DND-41 (cell line): ENCODE data around the gene PCDHB4.
"Not testable (repeated sequence)": the region's sequence is repeated elsewhere in the genome, so short reads cannot be mapped to it uniquely, and the experiment has no call there.

Experiments
- ATAC-seq: fragments of 200-7000 bp; cut with Tn5 transposase; 3 replicates; pipeline ENCODE4 v1.9.1; 2021; ENCODE audit warnings: low read depth; ENCODE audit not compliant: insufficient read depth
- DNase-seq: peaks from one replicate; pipeline ENCODE4 v3.0.0-alpha.2; 2020
- H2AFZ ChIP-seq: 2 replicates; pipeline ENCODE4 v1.6.0; 2012; ENCODE audit warnings: low read depth, low read length
- H3K27ac ChIP-seq: 2 replicates; pipeline ENCODE4 v1.5.1; 2012; ENCODE audit warnings: low read length, inconsistent platforms
- H3K27me3 ChIP-seq: fragments of 200-600 bp; sonication (generic); 2 replicates; pipeline ENCODE4 v1.6.0; 2012; ENCODE audit warnings: low read length, mild to moderate bottlenecking, inconsistent platforms; ENCODE audit not compliant: insufficient read depth, poor library complexity
- H3K36me3 ChIP-seq: 2 replicates; pipeline ENCODE4 v1.5.1; 2012; ENCODE audit warnings: low read length, inconsistent platforms; ENCODE audit not compliant: insufficient read depth
- H3K4me1 ChIP-seq: 2 replicates; pipeline ENCODE4 v1.5.1; 2012; ENCODE audit warnings: mild to moderate bottlenecking, low read length; ENCODE audit not compliant: insufficient read depth
- H3K4me2 ChIP-seq: 2 replicates; pipeline ENCODE4 v1.6.0; 2012; ENCODE audit warnings: mild to moderate bottlenecking, moderate library complexity, low read length, inconsistent platforms; ENCODE audit not compliant: insufficient read depth
- H3K4me3 ChIP-seq, 2 experiments: fragments of 200-600 bp in 1 of 2; shearing (Covaris generic) in 1 of 2; 2 replicates each; pipeline ENCODE4 v1.5.1; 2012 to 2016; ENCODE audit warnings: inconsistent platforms in 2 of 2, low read length in 2 of 2, mild to moderate bottlenecking in 2 of 2, low read depth in 1 of 2, moderate library complexity in 1 of 2
- H3K79me2 ChIP-seq: 2 replicates; pipeline ENCODE4 v1.6.0; 2012; ENCODE audit warnings: low read length, inconsistent platforms; ENCODE audit not compliant: insufficient read depth
- H3K9ac ChIP-seq: 2 replicates; pipeline ENCODE4 v1.6.0; 2012; ENCODE audit warnings: low read depth, mild to moderate bottlenecking, inconsistent platforms, low read length, moderate library complexity
- H3K9me3 ChIP-seq: 2 replicates; pipeline ENCODE4 v1.5.1; 2012; ENCODE audit warnings: low read length, moderate library complexity, mild to moderate bottlenecking, inconsistent platforms; ENCODE audit not compliant: insufficient read depth, severe bottlenecking
- H4K20me1 ChIP-seq: 2 replicates; pipeline ENCODE4 v1.6.0; 2012; ENCODE audit warnings: low read length; ENCODE audit not compliant: insufficient read depth
- EZH2 ChIP-seq: IDR thresholded peaks from 3 replicates; pipeline ENCODE4 v1.6.1; 2012; ENCODE audit warnings: borderline replicate concordance, low read depth, mild to moderate bottlenecking, moderate library complexity, low read length, inconsistent platforms; ENCODE audit not compliant: severe bottlenecking
- TF ChIP-seq, protein P1 (sequence below): IDR thresholded peaks from 2 replicates; pipeline ENCODE4 v1.5.1; 2012; ENCODE audit warnings: borderline replicate concordance, low read length, moderate library complexity, mild to moderate bottlenecking; ENCODE audit not compliant: poor library complexity, severe bottlenecking; ENCODE audit errors: extremely low read depth

PCDHB4 gene

DNA sequence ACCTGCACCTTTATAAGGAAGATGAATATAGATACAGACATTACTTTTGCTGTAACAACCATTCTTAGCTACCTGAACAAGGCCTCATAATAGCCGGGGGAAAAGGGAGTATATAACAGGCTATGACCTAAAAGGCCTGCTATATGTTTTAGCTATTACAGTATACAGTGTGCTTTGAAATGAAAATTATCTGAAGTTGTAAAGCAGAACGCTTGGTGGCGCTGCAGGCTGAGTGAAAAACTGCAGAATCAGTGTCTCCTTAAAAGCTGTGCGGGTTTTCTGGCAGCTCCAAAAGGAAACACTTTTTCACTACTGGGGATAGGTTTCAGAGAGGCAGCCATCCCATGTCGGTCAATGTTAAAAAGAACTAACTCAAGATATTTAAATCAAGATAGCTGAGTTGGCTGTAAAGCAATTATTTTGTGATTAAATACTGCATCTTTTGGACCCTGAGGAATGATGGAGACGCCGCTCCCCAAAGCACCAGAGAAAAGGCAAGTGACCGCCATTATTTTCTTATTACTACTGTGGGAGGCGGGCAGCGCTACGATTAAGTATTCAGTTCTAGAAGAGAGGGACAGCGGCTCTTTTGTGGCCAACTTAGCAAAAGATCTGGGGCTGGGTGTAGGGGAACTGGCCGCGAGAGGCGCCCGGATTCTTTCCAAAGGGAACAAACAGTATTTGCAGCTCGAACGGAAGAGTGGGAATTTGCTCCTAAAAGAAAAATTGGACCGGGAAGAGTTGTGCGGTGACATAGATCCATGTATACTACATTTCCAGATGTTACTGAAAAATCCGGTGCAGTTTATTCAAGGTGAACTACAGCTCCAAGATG lies 34.1 kb downstream of the PCDHB4 start:
- no peaks in the 10 kb centered on the region for H3K9me3 ChIP-seq
- H3K27me3 ChIP-seq = no peaks in the 10 kb centered on the region
- no peak overlapping the region for H3K4me3 ChIP-seq
- H3K4me2 ChIP-seq = no peak overlapping the region
- no peak for DNase-seq
- H3K27ac ChIP-seq = no peak overlapping the region
- no peak for TF ChIP-seq EZH2
- TF ChIP-seq, protein P1, sequence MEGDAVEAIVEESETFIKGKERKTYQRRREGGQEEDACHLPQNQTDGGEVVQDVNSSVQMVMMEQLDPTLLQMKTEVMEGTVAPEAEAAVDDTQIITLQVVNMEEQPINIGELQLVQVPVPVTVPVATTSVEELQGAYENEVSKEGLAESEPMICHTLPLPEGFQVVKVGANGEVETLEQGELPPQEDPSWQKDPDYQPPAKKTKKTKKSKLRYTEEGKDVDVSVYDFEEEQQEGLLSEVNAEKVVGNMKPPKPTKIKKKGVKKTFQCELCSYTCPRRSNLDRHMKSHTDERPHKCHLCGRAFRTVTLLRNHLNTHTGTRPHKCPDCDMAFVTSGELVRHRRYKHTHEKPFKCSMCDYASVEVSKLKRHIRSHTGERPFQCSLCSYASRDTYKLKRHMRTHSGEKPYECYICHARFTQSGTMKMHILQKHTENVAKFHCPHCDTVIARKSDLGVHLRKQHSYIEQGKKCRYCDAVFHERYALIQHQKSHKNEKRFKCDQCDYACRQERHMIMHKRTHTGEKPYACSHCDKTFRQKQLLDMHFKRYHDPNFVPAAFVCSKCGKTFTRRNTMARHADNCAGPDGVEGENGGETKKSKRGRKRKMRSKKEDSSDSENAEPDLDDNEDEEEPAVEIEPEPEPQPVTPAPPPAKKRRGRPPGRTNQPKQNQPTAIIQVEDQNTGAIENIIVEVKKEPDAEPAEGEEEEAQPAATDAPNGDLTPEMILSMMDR = no peak
- no peak overlapping the region for H3K9ac ChIP-seq
- H3K4me1 ChIP-seq = no peaks in the 10 kb centered on the region
- H2AFZ ChIP-seq = no peak overlapping the region
- no peaks in the 10 kb centered on the region for H4K20me1 ChIP-seq
- no peaks in the 10 kb centered on the region for H3K36me3 ChIP-seq
- no peaks in the 10 kb centered on the region for H3K79me2 ChIP-seq
- no peak for ATAC-seq

DNA sequence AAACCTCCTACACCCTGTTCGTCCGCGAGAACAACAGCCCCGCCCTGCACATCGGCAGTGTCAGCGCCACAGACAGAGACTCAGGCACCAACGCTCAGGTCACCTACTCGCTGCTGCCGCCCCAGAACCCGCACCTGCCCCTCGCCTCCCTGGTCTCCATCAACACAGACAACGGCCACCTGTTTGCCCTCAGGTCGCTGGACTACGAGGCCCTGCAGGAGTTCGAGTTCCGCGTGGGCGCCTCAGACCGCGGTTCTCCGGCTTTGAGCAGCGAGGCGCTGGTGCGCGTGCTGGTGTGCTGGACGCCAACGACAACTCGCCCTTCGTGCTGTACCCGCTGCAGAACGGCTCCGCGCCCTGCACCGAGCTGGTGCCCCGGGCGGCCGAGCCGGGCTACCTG lies 35.7 kb downstream of the PCDHB4 start:
- DNase-seq, H3K4me2 ChIP-seq, H4K20me1 ChIP-seq, H3K9ac ChIP-seq, H3K36me3 ChIP-seq, H3K9me3 ChIP-seq, ATAC-seq, H3K4me1 ChIP-seq, H3K4me3 ChIP-seq, H3K27me3 ChIP-seq, H3K27ac ChIP-seq, H3K79me2 ChIP-seq, H2AFZ ChIP-seq: not testable (repeated sequence)

DNA sequence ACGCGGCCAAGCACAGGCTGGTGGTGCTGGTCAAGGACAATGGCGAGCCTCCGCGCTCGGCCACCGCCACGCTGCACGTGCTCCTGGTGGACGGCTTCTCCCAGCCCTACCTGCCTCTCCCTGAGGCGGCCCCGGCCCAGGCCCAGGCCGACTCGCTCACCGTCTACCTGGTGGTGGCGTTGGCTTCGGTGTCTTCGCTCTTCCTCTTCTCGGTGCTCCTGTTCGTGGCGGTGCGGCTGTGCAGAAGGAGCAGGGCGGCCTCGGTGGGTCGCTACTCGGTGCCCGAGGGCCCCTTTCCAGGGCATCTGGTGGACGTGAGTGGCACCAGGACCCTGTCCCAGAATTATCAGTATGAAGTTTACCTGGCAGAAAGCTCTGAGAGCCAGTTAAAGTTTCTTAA lies 36.3 kb downstream of the PCDHB4 start:
- H3K9me3 ChIP-seq, H3K27me3 ChIP-seq, ATAC-seq, H3K4me1 ChIP-seq, H3K79me2 ChIP-seq, DNase-seq, H2AFZ ChIP-seq, H3K27ac ChIP-seq, H3K9ac ChIP-seq, H3K4me3 ChIP-seq, H4K20me1 ChIP-seq, H3K4me2 ChIP-seq, H3K36me3 ChIP-seq: not testable (repeated sequence)

DNA sequence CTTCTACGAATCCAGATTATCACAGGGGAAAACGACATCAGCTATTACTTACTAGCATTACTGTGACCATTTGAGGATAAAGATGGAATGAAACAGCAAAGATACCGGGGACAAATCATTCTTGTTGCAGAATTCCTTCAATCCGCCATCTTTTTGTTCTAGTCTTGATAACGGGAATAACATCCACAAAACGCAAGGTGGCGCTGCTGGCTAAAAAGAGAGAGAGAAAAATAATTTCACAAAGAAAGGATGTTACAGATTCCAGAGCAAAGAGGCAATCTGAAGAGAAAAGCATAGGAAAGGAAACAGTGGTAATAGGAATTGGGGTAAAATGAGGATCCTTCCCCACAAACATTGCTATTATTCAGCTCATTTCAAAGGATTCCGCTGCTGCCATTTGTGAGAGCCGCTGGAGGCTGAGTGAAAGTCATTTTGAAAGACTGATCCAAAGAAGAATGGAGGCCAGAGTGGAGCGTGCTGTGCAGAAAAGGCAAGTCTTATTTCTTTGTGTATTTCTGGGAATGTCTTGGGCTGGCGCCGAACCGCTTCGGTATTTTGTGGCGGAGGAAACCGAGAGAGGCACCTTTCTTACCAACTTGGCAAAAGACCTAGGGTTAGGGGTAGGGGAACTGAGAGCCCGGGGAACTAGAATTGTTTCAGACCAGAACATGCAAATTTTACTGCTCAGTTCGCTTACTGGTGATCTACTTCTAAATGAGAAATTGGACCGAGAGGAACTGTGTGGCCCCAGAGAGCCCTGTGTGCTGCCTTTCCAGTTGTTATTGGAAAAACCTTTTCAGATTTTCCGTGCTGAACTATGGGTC lies 51.0 kb downstream of the PCDHB4 start, which contains the start of gene PCDHB7:
Gene PCDHB7, plus strand, starts transcription at position 264 of the 824 bp plus-strand sequence. Its CDS starts 192 bp downstream, at position 456.
- DNase-seq = peak; percentile 42
- ATAC-seq = no peak
- Histone ChIP-seq H3K79me2 (no peaks in the 10 kb centered on the region), H4K20me1 (no peaks in the 10 kb centered on the region), H2AFZ (peak within 1 kb of the TSS; percentile 42; the same call in 1 of the 2 replicates), H3K9ac (no peak within 1 kb of the TSS), H3K9me3 (no peaks in the 10 kb centered on the region), H3K4me2 (no peak within 1 kb of the TSS), H3K27ac (no peak within 1 kb of the TSS), H3K4me3 (no peak within 1 kb of the TSS), H3K4me1 (no peaks in the 10 kb centered on the region), H3K27me3 (peaks cover 8% of the 10 kb centered on the region), H3K36me3 (no peaks in the 10 kb centered on the region)
- TF ChIP-seq, protein P1 = peak; percentile 73
- no peak for TF ChIP-seq EZH2

DNA sequence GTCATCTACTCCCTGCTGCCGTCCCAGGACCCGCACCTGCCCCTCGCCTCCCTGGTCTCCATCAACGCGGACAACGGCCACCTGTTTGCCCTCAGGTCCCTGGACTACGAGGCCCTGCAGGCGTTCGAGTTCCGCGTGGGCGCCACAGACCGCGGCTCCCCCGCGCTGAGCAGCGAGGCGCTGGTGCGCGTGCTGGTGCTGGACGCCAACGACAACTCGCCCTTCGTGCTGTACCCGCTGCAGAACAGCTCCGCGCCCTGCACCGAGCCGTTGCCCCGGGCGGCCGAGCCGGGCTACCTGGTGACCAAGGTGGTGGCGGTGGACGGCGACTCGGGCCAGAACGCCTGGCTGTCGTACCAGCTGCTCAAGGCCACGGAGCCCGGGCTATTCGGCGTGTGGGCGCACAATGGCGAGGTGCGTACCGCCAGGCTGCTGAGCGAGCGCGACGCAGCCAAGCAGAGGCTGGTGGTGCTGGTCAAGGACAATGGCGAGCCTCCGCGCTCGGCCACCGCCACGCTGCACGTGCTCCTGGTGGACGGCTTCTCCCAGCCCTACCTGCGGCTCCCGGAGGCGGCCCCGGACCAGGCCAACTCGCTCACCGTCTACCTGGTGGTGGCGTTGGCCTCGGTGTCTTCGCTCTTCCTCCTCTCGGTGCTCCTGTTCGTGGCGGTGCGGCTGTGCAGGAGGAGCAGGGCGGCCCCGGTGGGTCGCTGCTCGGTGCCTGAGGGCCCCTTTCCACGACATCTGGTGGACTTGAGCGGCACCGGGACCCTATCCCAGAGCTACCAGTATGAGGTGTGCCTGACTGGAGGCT lies 52.9 kb downstream of the PCDHB4 start:
- not testable (repeated sequence) for H3K79me2 ChIP-seq, H3K27me3 ChIP-seq, H4K20me1 ChIP-seq, H2AFZ ChIP-seq, H3K9me3 ChIP-seq, H3K36me3 ChIP-seq, DNase-seq, H3K9ac ChIP-seq, H3K4me1 ChIP-seq, H3K4me2 ChIP-seq, ATAC-seq, H3K27ac ChIP-seq, H3K4me3 ChIP-seq
